ENCODE data around the gene IRGM.
"Not testable (repeated sequence)": the region's sequence is repeated elsewhere in the genome, so short reads cannot be mapped to it uniquely, and the experiment has no call there.

GRCh38 chr5:150831821-150832220 is 14.5 kb upstream of the IRGM start:
- TF ChIP-seq, protein P1, sequence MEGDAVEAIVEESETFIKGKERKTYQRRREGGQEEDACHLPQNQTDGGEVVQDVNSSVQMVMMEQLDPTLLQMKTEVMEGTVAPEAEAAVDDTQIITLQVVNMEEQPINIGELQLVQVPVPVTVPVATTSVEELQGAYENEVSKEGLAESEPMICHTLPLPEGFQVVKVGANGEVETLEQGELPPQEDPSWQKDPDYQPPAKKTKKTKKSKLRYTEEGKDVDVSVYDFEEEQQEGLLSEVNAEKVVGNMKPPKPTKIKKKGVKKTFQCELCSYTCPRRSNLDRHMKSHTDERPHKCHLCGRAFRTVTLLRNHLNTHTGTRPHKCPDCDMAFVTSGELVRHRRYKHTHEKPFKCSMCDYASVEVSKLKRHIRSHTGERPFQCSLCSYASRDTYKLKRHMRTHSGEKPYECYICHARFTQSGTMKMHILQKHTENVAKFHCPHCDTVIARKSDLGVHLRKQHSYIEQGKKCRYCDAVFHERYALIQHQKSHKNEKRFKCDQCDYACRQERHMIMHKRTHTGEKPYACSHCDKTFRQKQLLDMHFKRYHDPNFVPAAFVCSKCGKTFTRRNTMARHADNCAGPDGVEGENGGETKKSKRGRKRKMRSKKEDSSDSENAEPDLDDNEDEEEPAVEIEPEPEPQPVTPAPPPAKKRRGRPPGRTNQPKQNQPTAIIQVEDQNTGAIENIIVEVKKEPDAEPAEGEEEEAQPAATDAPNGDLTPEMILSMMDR (IDR thresholded peaks at IDR 0.05; ENCODE audit: low read depth, low read length, missing input control) = not testable (repeated sequence)
- TF ChIP-seq GABPA (IDR thresholded peaks at IDR 0.05 in 1 of 2, conservative IDR thresholded peaks at IDR 0.05 in 1 of 2) = not testable (repeated sequence)
